GM10266 (cell line): Measurements from ENCODE around the gene RASSF8.

Source experiments
- DNase-seq: peaks from one replicate; pipeline ENCODE4 v3.0.0; 2012; ENCODE audit errors: extremely low spot score
- CTCF ChIP-seq: IDR thresholded peaks from 2 replicates; pipeline ENCODE4 v1.5.1; 2012; ENCODE audit warnings: mild to moderate bottlenecking, low read depth; ENCODE audit not compliant: control insufficient read depth, insufficient read depth; ENCODE audit errors: missing control alignments

Gene RASSF8

GRCh38 chr12:26101763-26102162, 143.3 kb downstream of the RASSF8 start:
- DNase-seq, result no peak
- no peak for TF ChIP-seq CTCF

DNA sequence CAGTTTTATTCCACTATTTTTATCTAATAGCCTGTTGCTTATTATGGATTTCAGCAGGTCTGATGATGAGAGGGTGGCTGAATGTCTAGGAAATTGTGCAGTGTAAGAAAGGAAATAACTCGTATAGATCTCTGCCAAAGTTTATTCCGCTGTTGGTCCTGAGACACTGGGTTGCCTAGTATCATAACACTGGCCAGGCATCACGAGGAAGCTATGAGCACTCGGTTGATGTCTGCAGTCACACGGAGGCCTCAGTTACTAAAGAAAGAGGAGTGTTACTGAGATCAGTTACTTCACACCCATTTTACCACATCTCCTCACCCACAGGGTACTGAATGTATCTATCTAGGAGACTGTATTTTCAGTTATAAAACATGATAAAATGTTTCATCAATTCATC, 144.5 kb downstream of the RASSF8 start:
- no peak for DNase-seq
- TF ChIP-seq CTCF, result no peak

GRCh38 chr12:26106347-26106746, 147.9 kb downstream of the RASSF8 start:
- DNase-seq, result no peak
- TF ChIP-seq CTCF, result no peak

DNA sequence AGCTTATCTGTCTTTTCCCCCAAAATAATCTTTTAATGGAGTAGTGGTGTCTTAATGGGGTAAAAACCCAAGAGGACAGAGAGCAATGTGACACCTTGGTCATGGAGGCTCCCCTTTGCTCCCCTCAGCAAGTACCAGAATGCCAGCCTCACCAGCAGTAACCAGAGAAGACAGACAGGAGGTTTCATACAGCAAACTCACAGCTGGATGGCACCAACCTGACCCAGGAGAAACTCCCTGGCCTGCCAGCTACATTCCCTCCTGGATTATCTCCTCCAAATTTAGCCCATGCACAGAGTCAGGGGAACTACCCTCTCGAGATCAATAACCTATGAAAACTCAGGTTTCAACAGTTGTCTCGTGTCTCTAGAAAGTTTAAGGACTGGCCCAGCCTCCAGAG, 150.4 kb downstream of the RASSF8 start:
- no peak for TF ChIP-seq CTCF
- DNase-seq, result no peak

DNA sequence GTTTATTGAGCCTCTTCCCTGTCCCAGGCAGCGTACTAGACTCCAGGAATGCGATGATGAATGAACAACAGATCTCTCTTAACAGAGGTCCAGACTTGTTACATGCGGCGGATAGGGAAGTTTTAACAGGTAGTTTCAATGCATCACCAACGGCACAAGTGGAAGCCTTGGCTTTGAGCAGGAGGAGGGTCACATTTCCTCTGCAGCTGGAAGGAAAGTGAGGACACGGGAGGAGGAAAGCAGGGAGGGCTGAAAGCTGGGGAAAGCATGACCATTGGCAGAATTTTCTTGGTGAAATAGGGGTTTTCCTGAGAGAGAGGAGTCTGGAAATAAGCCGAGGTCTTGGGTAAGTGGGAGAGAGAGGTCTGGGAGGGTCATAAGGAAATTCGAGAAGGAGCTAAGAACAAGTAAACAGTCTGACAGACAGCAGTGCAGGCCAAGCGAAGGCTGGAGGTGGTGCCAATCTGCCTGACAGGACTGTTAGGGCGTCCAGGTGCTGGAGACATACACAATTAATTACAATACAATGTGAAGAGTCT, 150.9 kb downstream of the RASSF8 start:
- TF ChIP-seq CTCF, result no peak
- DNase-seq, result no peak

DNA sequence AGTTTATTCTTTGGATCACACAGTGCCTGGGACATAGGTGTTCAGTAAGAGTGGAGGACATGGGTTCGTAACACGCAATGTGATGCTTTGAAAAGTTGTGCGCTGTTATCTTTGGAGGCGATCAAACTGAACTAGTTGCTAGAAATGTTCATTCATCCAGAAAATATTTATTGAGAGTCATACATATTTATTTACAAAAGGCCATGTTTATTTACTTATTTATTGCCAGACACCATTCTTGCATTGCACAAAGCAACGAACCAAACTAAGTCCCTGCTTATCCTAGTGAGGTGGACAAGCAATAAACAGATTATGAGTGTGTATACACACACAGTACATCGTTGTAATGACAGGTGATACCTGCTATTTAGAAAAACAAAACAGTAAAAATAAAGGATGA, 153.8 kb downstream of the RASSF8 start:
- no peak for TF ChIP-seq CTCF
- no peak for DNase-seq

- no peak for DNase-seq
- TF ChIP-seq CTCF, result no peak
Measured at GRCh38 chr12:26112703-26113147, 154.2 kb downstream of the RASSF8 start.
